H1 (cell line): ENCODE data around the gene OGFR. TPM values are rescaled to one million over a fixed set of nuclear protein-coding genes. Genes with fewer than 3 reads are reported as not detected.

Experiments
- CTCF ChIA-PET: fragments of 300-600 bp; sonication (Branson Sonifier 250); formaldehyde crosslinking; loops from one replicate; lab custom pipeline; 2021; ENCODE audit not compliant: partially characterized antibody; lab: Charles Lee
- POLR2A ChIA-PET: fragments of 300-600 bp; sonication (Branson Sonifier 250); formaldehyde crosslinking; loops from one replicate; lab custom pipeline; 2021; ENCODE audit warnings: inconsistent platforms; ENCODE audit not compliant: partially characterized antibody; lab: Charles Lee
- DNase-seq, 2 experiments: peaks; one replicate each; pipeline versions ENCODE4 v3.0.0 to v3.0.0-alpha.2; 2010 to 2022; ENCODE audit warnings: low spot score in 2 of 2, low read depth in 1 of 2, mixed read lengths in 1 of 2
- FAIRE-seq: peaks from 2 replicates; lab custom pipeline; 2011; peaks lifted over from hg19 to GRCh38; lab: Jason Lieb, UNC
- H2AFZ ChIP-seq: 2 replicates; pipeline ENCODE4 v1.8.1; 2012; ENCODE audit warnings: low read length, inconsistent platforms
- H2AK5ac ChIP-seq: 2 replicates; pipeline ENCODE4 v1.6.1; 2013; ENCODE audit warnings: low read depth, low read length
- H2BK120ac ChIP-seq: replicated peaks from 2 replicates; pipeline ENCODE3; 2013; ENCODE audit warnings: low read depth, low read length, inconsistent platforms
- H2BK12ac ChIP-seq: 2 replicates; pipeline ENCODE4 v1.6.1; 2013; ENCODE audit warnings: low read depth, low read length
- H2BK15ac ChIP-seq: 2 replicates; pipeline ENCODE4 v1.6.1; 2013; ENCODE audit warnings: low read length
- H2BK20ac ChIP-seq: 2 replicates; pipeline ENCODE4 v1.6.1; 2013; ENCODE audit warnings: low read length
- H2BK5ac ChIP-seq: 2 replicates; pipeline ENCODE4 v1.6.1; 2013; ENCODE audit warnings: low read depth, low read length
- H3K14ac ChIP-seq: 2 replicates; pipeline ENCODE4 v1.6.1; 2013; ENCODE audit warnings: inconsistent platforms; ENCODE audit not compliant: insufficient read length
- H3K18ac ChIP-seq: 2 replicates; pipeline ENCODE4 v1.6.1; 2013; ENCODE audit warnings: low read length; ENCODE audit errors: extremely low read depth
- H3K23ac ChIP-seq: 2 replicates; pipeline ENCODE4 v1.6.1; 2013; ENCODE audit warnings: inconsistent platforms; ENCODE audit not compliant: insufficient read length
- H3K23me2 ChIP-seq: 2 replicates; pipeline ENCODE4 v1.6.1; 2013; ENCODE audit warnings: low read depth, low read length
- H3K27ac ChIP-seq: 2 replicates; pipeline ENCODE4 v1.6.1; 2011; ENCODE audit warnings: low read depth, low read length, inconsistent platforms
- H3K27me3 ChIP-seq, 4 experiments: replicated peaks in 1 of 4; 1 replicate in 1 of 4; 2 replicates in 3 of 4; pipeline versions ENCODE4 v1.6.1 to v1.8.1; 2011 to 2013; ENCODE audit warnings: low read length in 3 of 4, mild to moderate bottlenecking in 3 of 4, inconsistent platforms in 2 of 4, mixed read lengths in 2 of 4, moderate library complexity in 1 of 4; ENCODE audit not compliant: control insufficient read depth in 3 of 4, insufficient read depth in 3 of 4; ENCODE audit errors: extremely low read depth in 1 of 4
- H3K36me3 ChIP-seq, 4 experiments: 2 replicates each; pipeline versions ENCODE4 v1.6.1 to v1.8.1; 2011 to 2013; ENCODE audit warnings: mild to moderate bottlenecking in 4 of 4, low read length in 3 of 4, moderate library complexity in 2 of 4, control low read depth in 1 of 4, inconsistent platforms in 1 of 4; ENCODE audit not compliant: insufficient read depth in 4 of 4, control insufficient read depth in 2 of 4
- H3K4ac ChIP-seq: replicated peaks from 2 replicates; pipeline ENCODE3; 2013; ENCODE audit warnings: low read length, low read depth, mixed read lengths, inconsistent platforms; ENCODE audit not compliant: insufficient read length
- H3K4me1 ChIP-seq, 4 experiments: replicated peaks in 1 of 4; 1 replicate in 1 of 4; 2 replicates in 3 of 4; pipeline versions ENCODE4 v1.6.1 to v1.8.1; 2011 to 2013; ENCODE audit warnings: low read length in 3 of 4, inconsistent platforms in 2 of 4, mixed read lengths in 1 of 4; ENCODE audit not compliant: insufficient read depth in 4 of 4, control insufficient read depth in 3 of 4
- H3K4me2 ChIP-seq, 2 experiments: 2 replicates each; pipeline versions ENCODE4 v1.6.1 to v1.8.1; 2011 to 2013; ENCODE audit warnings: low read depth in 2 of 2, low read length in 2 of 2, control low read depth in 1 of 2, inconsistent platforms in 1 of 2, mild to moderate bottlenecking in 1 of 2; ENCODE audit not compliant: insufficient read depth in 1 of 2
- H3K4me3 ChIP-seq, 4 experiments: fragments of 200-600, 300-600 bp in 1 of 4; sonication (generic), shearing (Covaris generic), sonication (Bioruptor Twin) in 1 of 4; 2 replicates each; pipeline versions ENCODE4 v1.5.1 to v1.8.1; 2011 to 2016; ENCODE audit warnings: low read length in 4 of 4, low read depth in 3 of 4, control low read depth in 2 of 4, inconsistent platforms in 2 of 4, mild to moderate bottlenecking in 2 of 4, mixed read lengths in 1 of 4, moderate library complexity in 1 of 4; ENCODE audit not compliant: insufficient read depth in 2 of 4; ENCODE audit errors: extremely low read depth in 1 of 4
- H3K56ac ChIP-seq: replicated peaks from 2 replicates; pipeline ENCODE3; 2013; ENCODE audit warnings: low read depth, mild to moderate bottlenecking, mixed read lengths, low read length, inconsistent platforms; ENCODE audit not compliant: insufficient read length
- H3K79me1 ChIP-seq: 2 replicates; pipeline ENCODE4 v1.6.1; 2013; ENCODE audit warnings: low read depth, low read length, control low read depth
- H3K79me2 ChIP-seq, 2 experiments: 2 replicates each; pipeline versions ENCODE4 v1.6.1 to v1.8.1; 2012 to 2013; ENCODE audit warnings: low read length in 2 of 2, mild to moderate bottlenecking in 2 of 2, inconsistent platforms in 1 of 2; ENCODE audit not compliant: insufficient read depth in 2 of 2, control insufficient read depth in 1 of 2
- H3K9ac ChIP-seq, 4 experiments: replicated peaks in 1 of 4; 1 replicate in 1 of 4; 2 replicates in 3 of 4; pipeline versions ENCODE4 v1.6.1 to v1.8.1; 2011 to 2013; ENCODE audit warnings: low read depth in 3 of 4, low read length in 3 of 4, control low read depth in 2 of 4, mild to moderate bottlenecking in 2 of 4, moderate library complexity in 2 of 4, inconsistent platforms in 1 of 4; ENCODE audit errors: extremely low read depth in 1 of 4
- H3K9me3 ChIP-seq, 2 experiments: 2 replicates each; pipeline versions ENCODE4 v1.6.1 to v1.8.1; 2012 to 2013; ENCODE audit warnings: mild to moderate bottlenecking in 2 of 2, moderate library complexity in 2 of 2, control low read depth in 1 of 2, inconsistent platforms in 1 of 2, low read depth in 1 of 2, low read length in 1 of 2, mixed read lengths in 1 of 2; ENCODE audit not compliant: insufficient read depth in 2 of 2
- H4K20me1 ChIP-seq, 2 experiments: replicated peaks in 1 of 2; 2 replicates each; pipeline versions ENCODE3 to v1.8.1; 2011 to 2013; ENCODE audit warnings: inconsistent platforms in 2 of 2, low read length in 2 of 2, mild to moderate bottlenecking in 1 of 2; ENCODE audit not compliant: insufficient read depth in 2 of 2, control insufficient read depth in 1 of 2
- H4K5ac ChIP-seq: 2 replicates; pipeline ENCODE4 v1.6.1; 2013; ENCODE audit warnings: low read length, low read depth, mixed read lengths, inconsistent platforms; ENCODE audit not compliant: insufficient read length
- H4K8ac ChIP-seq: 2 replicates; pipeline ENCODE4 v1.8.0; 2013; ENCODE audit warnings: mild to moderate bottlenecking, moderate library complexity, low read length, inconsistent platforms; ENCODE audit not compliant: insufficient read depth; ENCODE audit errors: extremely low read depth
- H4K91ac ChIP-seq: replicated peaks from 2 replicates; pipeline ENCODE3; 2013; ENCODE audit warnings: low read length, mixed read lengths, inconsistent platforms; ENCODE audit not compliant: insufficient read length
- CBX8 ChIP-seq: fragments of 300-800, 300-1000 bp; sonication (generic); IDR thresholded peaks from 2 replicates; pipeline ENCODE4 v1.7.1; 2016; ENCODE audit warnings: low read depth, low read length, borderline replicate concordance
- WGBS, 2 experiments: shearing (Covaris generic) in 1 of 2; methylation state at CpG; one replicate each; pipeline versions ENCODE4 v1.1.6 to v1.1.7; 2013 to 2015; ENCODE audit warnings: low lambda C conversion rate in 2 of 2, mixed read lengths in 2 of 2, inconsistent platforms in 1 of 2, low coverage in 1 of 2, missing lambda C conversion rate in 1 of 2; ENCODE audit not compliant: insufficient replicate concordance in 2 of 2, insufficient coverage in 1 of 2, insufficient read length in 1 of 2; ENCODE audit errors: extremely low coverage in 1 of 2, missing lambda C conversion rate in 1 of 2; 5-methylcytosine and 5-hydroxymethylcytosine counted together
- polyA plus RNA-seq, 7 experiments: library from polyadenylated mRNA; depleted of rRNA in 3 of 7; stranded (reverse) in 5 of 7; unstranded in 2 of 7; fragments of >200 nt in 5 of 7; fragments of 200-250 nt in 2 of 7; gene quantifications; 1 replicate in 5 of 7; 2 replicates in 1 of 7; 4 replicates in 1 of 7; pipeline versions ENCODE4 v1.2.1 to v1.2.3, GENCODE V29; 2011 to 2013; ENCODE audit warnings: missing spikeins in 2 of 7, mixed read lengths in 2 of 7
- total RNA-seq: library from RNA; stranded (reverse); fragmentation: NEBNext Ultra II Directional; extraction: Animal tissue kit (Norgen Biotek cat#: 25700); gene quantifications from 2 replicates; pipeline ENCODE4 v1.2.1, GENCODE V29; 2021

OGFR gene
- total and polyA plus RNA-seq, 2 of the 8 experiments (the other 6 are each of a cell fraction or from before 2014, with no cell fraction given), result 13.9 to 25.1 TPM

GRCh38 chr20:62837790-62838127, 33.1 kb downstream of the OGFR start:
- Histone ChIP-seq H2BK20ac (no peak overlapping the region), H3K9ac (no peak overlapping the region), H4K20me1 (peaks cover 0 to 2% of the 10 kb centered on the region in 2 experiments), H4K8ac (no peak overlapping the region), H3K56ac (no peak overlapping the region), H3K27ac (no peak overlapping the region), H3K79me2 (no peaks in the 10 kb centered on the region), H3K18ac (no peak overlapping the region), H2AFZ (no peak overlapping the region), H3K9me3 (no peaks in the 10 kb centered on the region), H3K4ac (no peak overlapping the region), H2BK12ac (no peak overlapping the region), H3K23ac (no peak overlapping the region), H3K4me3 (no peak overlapping the region), H3K36me3 (peaks cover 0 to 20% (median 4%) of the 10 kb centered on the region in 4 experiments; a peak in 3 of 8 replicates), H2BK15ac (no peak overlapping the region), H2BK5ac (no peak overlapping the region), H3K27me3 (no peaks in the 10 kb centered on the region), H4K91ac (no peak overlapping the region), H3K23me2 (no peaks in the 10 kb centered on the region), H3K4me2 (no peak overlapping the region), H3K4me1 (peaks cover 0 to 5% (median 0%) of the 10 kb centered on the region in 4 experiments; a peak in 3 of 7 replicates), H2BK120ac (no peak overlapping the region), H3K79me1 (no peaks in the 10 kb centered on the region), H4K5ac (no peak overlapping the region), H3K14ac (no peak overlapping the region), H2AK5ac (no peak overlapping the region)
- FAIRE-seq (no peak), DNase-seq (no peak)
- ChIA-PET POLR2A (no interaction called here), CTCF (no interaction called here)
- 96% methylated on average over 7 of the region's 8 CpGs; no CpG with 5 or more reads in 1 of the 2 experiments for WGBS, 2 experiments
- no peak for TF ChIP-seq CBX8
